WERI-Rb-1 (cell line): ENCODE data around the gene DNAI1.

Experiments
- DNase-seq: peaks from one replicate; pipeline ENCODE4 v3.0.0-alpha.2; 2020
- H3K27ac ChIP-seq: fragments of 250-450 bp; sonication (Bioruptor Pico); 2 replicates; pipeline ENCODE4 v1.5.1; 2020; ENCODE audit warnings: mild to moderate bottlenecking, moderate library complexity
- H3K27me3 ChIP-seq: fragments of 250-450 bp; sonication (Bioruptor Pico); 2 replicates; pipeline ENCODE4 v1.5.1; 2021; ENCODE audit warnings: mild to moderate bottlenecking, low read depth, moderate library complexity; ENCODE audit not compliant: insufficient read depth, severe bottlenecking
- H3K36me3 ChIP-seq: fragments of 250-450 bp; sonication (Bioruptor Pico); 2 replicates; pipeline ENCODE4 v1.5.1; 2020; ENCODE audit warnings: mild to moderate bottlenecking, moderate library complexity
- H3K4me3 ChIP-seq: 2 replicates; pipeline ENCODE4 v1.5.1; 2011; ENCODE audit warnings: low read depth, mild to moderate bottlenecking, control low read depth, low read length
- H3K9me3 ChIP-seq: fragments of 250-450 bp; sonication (Bioruptor Pico); 2 replicates; pipeline ENCODE4 v1.5.1; 2021; ENCODE audit warnings: mild to moderate bottlenecking, moderate library complexity; ENCODE audit not compliant: severe bottlenecking
- TF ChIP-seq, protein P1 (sequence below): IDR thresholded peaks from 2 replicates; pipeline ENCODE4 v1.5.1; 2011; ENCODE audit warnings: low read depth, mild to moderate bottlenecking, control low read depth, inconsistent platforms, low read length

The DNAI1 gene

DNA sequence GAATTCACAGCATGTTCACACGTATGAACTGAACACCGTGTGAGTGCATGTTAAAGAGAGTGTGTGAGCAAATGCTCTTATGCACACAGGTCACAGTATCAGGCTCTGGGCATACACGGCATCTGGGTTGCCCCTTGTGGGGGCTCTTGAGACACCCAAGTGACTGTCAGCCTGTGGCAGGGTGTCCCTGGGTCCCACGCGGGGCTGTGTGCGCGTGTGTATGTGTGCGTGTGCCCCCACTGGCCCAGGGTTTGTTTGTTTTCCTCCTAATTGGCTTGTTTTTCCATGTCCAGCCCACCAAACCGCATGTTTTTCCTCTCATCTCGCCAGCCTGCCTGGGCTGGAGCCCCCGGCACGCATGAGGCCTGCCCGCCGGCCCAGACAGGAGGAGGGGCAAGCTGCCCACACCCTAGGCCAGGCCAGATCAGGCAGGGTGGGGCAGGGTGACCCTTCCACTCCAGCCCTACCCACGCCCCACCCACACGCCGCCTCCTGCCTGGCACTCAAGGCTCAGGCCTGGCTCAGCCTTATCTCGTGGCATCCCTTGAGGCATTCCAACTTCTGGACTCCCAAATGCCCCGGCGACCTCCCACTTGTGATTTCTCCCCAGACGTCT, 102.1 kb downstream of the DNAI1 start:
- H3K36me3 ChIP-seq = peaks cover 28% of the 10 kb centered on the region
- TF ChIP-seq, protein P1, sequence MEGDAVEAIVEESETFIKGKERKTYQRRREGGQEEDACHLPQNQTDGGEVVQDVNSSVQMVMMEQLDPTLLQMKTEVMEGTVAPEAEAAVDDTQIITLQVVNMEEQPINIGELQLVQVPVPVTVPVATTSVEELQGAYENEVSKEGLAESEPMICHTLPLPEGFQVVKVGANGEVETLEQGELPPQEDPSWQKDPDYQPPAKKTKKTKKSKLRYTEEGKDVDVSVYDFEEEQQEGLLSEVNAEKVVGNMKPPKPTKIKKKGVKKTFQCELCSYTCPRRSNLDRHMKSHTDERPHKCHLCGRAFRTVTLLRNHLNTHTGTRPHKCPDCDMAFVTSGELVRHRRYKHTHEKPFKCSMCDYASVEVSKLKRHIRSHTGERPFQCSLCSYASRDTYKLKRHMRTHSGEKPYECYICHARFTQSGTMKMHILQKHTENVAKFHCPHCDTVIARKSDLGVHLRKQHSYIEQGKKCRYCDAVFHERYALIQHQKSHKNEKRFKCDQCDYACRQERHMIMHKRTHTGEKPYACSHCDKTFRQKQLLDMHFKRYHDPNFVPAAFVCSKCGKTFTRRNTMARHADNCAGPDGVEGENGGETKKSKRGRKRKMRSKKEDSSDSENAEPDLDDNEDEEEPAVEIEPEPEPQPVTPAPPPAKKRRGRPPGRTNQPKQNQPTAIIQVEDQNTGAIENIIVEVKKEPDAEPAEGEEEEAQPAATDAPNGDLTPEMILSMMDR = no peak
- DNase-seq = no peak
- H3K4me3 ChIP-seq = no peak overlapping the region
- H3K27me3 ChIP-seq = no peaks in the 10 kb centered on the region
- peak overlapping the region; percentile 86 for H3K27ac ChIP-seq
- no peaks in the 10 kb centered on the region for H3K9me3 ChIP-seq

DNA sequence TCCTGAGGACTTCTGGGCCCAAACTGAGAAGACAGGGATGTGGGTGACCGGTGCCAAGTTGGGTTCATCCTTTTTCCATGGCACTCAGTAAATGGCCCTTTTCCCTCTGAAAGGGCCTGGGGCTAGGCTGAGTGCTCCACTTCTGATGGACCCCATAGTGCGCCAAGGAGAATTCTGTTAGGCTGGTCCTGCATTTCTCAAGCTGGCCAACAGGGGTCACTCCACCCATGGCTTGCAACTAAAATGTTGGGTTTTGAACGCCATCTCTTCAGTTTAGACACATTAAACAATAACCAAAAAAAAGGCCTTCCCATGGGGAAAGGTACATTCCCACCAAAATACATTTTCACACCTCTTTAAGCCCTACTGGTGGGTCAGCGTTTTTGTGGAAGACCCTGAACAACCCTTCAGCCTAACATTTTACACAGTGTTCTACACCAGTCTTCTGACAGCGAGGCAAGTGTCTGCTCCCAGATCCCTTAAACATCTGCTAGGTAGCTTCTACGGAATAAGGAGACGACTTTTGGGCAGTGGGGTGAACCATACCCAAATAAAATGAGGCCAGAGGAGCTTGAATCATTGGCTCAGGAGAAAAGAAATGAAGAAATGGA, 103.6 kb downstream of the DNAI1 start:
- TF ChIP-seq, protein P1 = peak; percentile 72
- Histone ChIP-seq H3K36me3 (peaks cover 32% of the 10 kb centered on the region), H3K9me3 (no peaks in the 10 kb centered on the region), H3K4me3 (no peak overlapping the region), H3K27ac (no peak overlapping the region), H3K27me3 (no peaks in the 10 kb centered on the region)
- no peak for DNase-seq

DNA sequence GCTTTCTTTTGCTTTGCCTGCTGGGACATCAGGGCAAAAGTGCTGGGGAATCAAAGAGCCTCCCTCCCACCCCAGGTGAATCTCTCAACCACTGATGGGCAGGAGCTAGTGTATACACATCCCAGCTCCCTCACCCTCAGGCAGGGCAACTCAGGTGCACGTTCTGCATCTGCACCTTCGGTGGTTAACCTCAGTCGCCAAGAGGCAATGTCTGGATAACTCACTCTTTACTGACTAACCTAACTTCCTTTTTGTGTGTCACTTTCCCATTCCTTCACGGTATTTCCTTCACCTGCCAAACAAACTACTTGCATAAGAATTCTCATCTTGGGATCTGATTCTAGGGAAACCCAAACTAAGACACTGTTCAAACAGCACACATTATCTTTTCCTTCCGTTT, 104.7 kb downstream of the DNAI1 start:
- Histone ChIP-seq H3K27ac (no peak overlapping the region), H3K36me3 (peaks cover 32% of the 10 kb centered on the region), H3K27me3 (no peaks in the 10 kb centered on the region), H3K9me3 (no peaks in the 10 kb centered on the region), H3K4me3 (no peak overlapping the region)
- TF ChIP-seq, protein P1 = no peak
- DNase-seq = no peak

DNA sequence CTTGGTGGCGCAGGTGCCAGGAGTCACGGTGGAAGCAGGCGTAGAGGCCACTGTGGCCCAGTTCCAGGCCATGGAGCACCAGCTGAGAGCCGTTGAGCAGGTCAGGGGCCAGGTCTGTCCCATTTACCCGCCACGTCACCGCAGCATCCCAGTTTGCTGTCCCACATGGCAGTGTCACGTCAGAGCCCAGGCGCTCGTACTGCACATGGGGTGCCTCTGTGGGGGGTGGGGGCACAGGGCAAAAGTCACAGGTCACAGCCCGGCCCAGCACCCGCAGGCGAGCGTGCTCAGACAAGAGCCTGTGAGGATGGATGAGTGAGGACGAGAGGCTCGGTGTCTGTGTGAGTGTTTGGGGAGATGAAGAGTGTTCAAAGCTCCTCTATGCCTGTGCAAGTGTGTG, 106.0 kb downstream of the DNAI1 start:
- H3K27me3 ChIP-seq = no peaks in the 10 kb centered on the region
- H3K4me3 ChIP-seq = no peak overlapping the region
- H3K36me3 ChIP-seq = peaks cover 35% of the 10 kb centered on the region
- DNase-seq = no peak
- TF ChIP-seq, protein P1 = no peak
- no peak overlapping the region for H3K27ac ChIP-seq
- H3K9me3 ChIP-seq = no peaks in the 10 kb centered on the region

DNA sequence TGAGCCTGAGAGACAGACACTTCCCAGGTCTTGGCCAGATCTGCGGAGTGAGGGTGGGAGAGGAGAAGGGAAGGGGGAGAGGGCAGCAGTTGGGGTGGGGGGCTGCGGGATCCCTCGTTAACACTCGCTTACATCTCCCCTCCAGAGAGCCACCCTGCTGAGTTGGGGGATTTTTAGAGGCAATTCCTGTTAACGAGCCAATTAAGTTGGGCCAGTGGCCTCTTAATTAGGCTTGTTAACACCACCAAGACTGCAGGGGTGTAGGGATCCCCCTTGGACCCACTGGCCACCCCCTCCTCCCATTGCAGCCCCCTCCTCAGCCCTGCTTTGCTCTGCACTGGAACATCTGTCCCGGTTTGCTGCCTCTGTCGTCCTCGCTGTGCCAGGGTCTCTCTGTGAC, 107.3 kb downstream of the DNAI1 start:
- no peak for DNase-seq
- Histone ChIP-seq H3K9me3 (no peaks in the 10 kb centered on the region), H3K36me3 (peaks cover 35% of the 10 kb centered on the region), H3K4me3 (no peak overlapping the region), H3K27ac (no peak overlapping the region), H3K27me3 (no peaks in the 10 kb centered on the region)
- TF ChIP-seq, protein P1 = no peak

DNA sequence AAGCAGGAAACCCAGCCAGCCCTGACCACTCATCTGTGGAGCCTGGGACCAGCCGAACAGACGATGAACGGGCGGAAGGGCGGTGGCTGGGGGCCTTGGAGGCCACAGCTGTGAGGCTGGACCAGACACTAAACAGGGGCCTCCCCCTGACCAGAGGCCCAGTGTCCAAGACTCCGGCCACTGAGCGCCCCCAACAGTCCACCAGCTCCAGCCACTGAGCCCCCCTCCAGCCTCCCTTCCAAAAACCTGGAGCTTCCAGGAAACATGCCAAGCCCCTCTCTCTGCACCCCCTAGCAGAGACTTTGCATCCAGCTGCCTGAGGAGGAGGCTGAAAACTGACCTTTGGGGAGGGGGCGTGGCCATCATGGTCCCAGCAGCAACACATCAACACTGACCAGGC, 107.7 kb downstream of the DNAI1 start:
- H3K27me3 ChIP-seq = no peaks in the 10 kb centered on the region
- H3K9me3 ChIP-seq = no peaks in the 10 kb centered on the region
- TF ChIP-seq, protein P1 = no peak
- no peak for DNase-seq
- H3K36me3 ChIP-seq = peaks cover 35% of the 10 kb centered on the region
- peak overlapping the region; percentile 0; the same call in 1 of the 2 replicates for H3K27ac ChIP-seq
- no peak overlapping the region for H3K4me3 ChIP-seq
